GM12878 (cell line): ENCODE data around the gene ZNF837. TPM values are rescaled to one million over a fixed set of nuclear protein-coding genes. Genes with fewer than 3 reads are reported as not detected.
A peak's percentile ranks its signal among the peaks of the same experiment; 100 is the strongest.

Source experiments
- ATAC-seq: fragments of 200-7000 bp; cut with Tn5 transposase; 3 replicates; pipeline ENCODE4 v1.9.1; 2020; ENCODE audit warnings: mild to moderate bottlenecking, moderate library complexity
- BruUV-seq: library from RNA; stranded (reverse); fragments of 400-500 nt; replicated peaks from 2 replicates; lab custom pipeline; 2021; lab: Mats Ljungman, UMichigan
- CTCF ChIA-PET: fragments of 300-600 bp; sonication (Branson Sonifier 250); formaldehyde crosslinking; extraction: SDS; loops from one replicate; lab custom pipeline; 2021; ENCODE audit warnings: inconsistent platforms; lab: Yijun Ruan, JAX
- POLR2A ChIA-PET: fragments of 350-600 bp; formaldehyde crosslinking; extraction: SDS; loops from one replicate; lab custom pipeline; 2021; ENCODE audit warnings: inconsistent platforms; lab: Charles Lee
- RAD21 ChIA-PET: fragments of 300-600 bp; sonication (Branson Sonifier 250); formaldehyde crosslinking; loops from one replicate; lab custom pipeline; 2023; ENCODE audit warnings: antibody characterized with exemption; ENCODE audit not compliant: unreplicated experiment; lab: Charles Lee
- SMC1A ChIA-PET: fragments of 300-600 bp; sonication (Branson Sonifier 250); formaldehyde crosslinking; loops from one replicate; lab custom pipeline; 2023; ENCODE audit not compliant: unreplicated experiment, uncharacterized antibody; lab: Charles Lee
- DNase-seq: peaks from one replicate; pipeline ENCODE4 v3.0.0-alpha.2; 2011; ENCODE audit warnings: low read depth, low spot score
- FAIRE-seq: peaks from 3 replicates; lab custom pipeline; 2011; peaks lifted over from hg19 to GRCh38; lab: Jason Lieb, UNC
- H2AFZ ChIP-seq: 2 replicates; pipeline ENCODE4 v1.6.0; 2011; ENCODE audit warnings: low read depth, low read length, control low read depth; ENCODE audit not compliant: control insufficient read depth
- H3K27ac ChIP-seq: 2 replicates; pipeline ENCODE4 v1.5.1; 2011; ENCODE audit warnings: control low read depth; ENCODE audit not compliant: control insufficient read depth, insufficient read depth
- H3K27me3 ChIP-seq, 2 experiments: replicated peaks in 1 of 2; 2 replicates each; pipeline versions ENCODE4 v1.6.0 to v1.6.1; 2011; ENCODE audit warnings: low read length in 1 of 2; ENCODE audit not compliant: control insufficient read depth in 2 of 2, insufficient read depth in 2 of 2
- H3K36me3 ChIP-seq, 2 experiments: 2 replicates each; pipeline ENCODE4 v1.5.1; 2011; ENCODE audit warnings: low read length in 1 of 2; ENCODE audit not compliant: control insufficient read depth in 2 of 2, insufficient read depth in 2 of 2
- H3K4me1 ChIP-seq: 2 replicates; pipeline ENCODE4 v1.6.1; 2011; ENCODE audit warnings: mild to moderate bottlenecking, low read length, moderate library complexity, mixed read lengths; ENCODE audit not compliant: control insufficient read depth, insufficient read depth
- H3K4me2 ChIP-seq: 2 replicates; pipeline ENCODE4 v1.6.0; 2011; ENCODE audit warnings: control low read depth; ENCODE audit not compliant: control insufficient read depth, insufficient read depth
- H3K4me3 ChIP-seq: fragments of 200-600 bp; sonication (generic); 2 replicates; pipeline ENCODE4 v1.5.1; 2016
- H3K79me2 ChIP-seq: 2 replicates; pipeline ENCODE4 v1.6.0; 2011; ENCODE audit warnings: low read length; ENCODE audit not compliant: control insufficient read depth, insufficient read depth
- H3K9ac ChIP-seq: 2 replicates; pipeline ENCODE4 v1.8.0; 2011; ENCODE audit warnings: low read length, control low read depth, mixed read lengths; ENCODE audit not compliant: control insufficient read depth, insufficient read depth
- H3K9me3 ChIP-seq: replicated peaks from 3 replicates; pipeline ENCODE4 v1.5.1; 2011; ENCODE audit warnings: mild to moderate bottlenecking, low read length; ENCODE audit not compliant: control insufficient read depth, insufficient read depth
- H4K20me1 ChIP-seq: 2 replicates; pipeline ENCODE4 v1.6.0; 2011; ENCODE audit not compliant: control insufficient read depth, insufficient read depth
- NFXL1 ChIP-seq: fragments of 450-650 bp; IDR thresholded peaks from 2 replicates; pipeline ENCODE4 v1.6.1; 2017; ENCODE audit warnings: antibody characterized with exemption, mild to moderate bottlenecking, borderline replicate concordance
- WGBS: methylation state at CpG from one replicate; pipeline ENCODE4 v1.1.6; 2016; ENCODE audit warnings: low lambda C conversion rate; ENCODE audit not compliant: insufficient replicate concordance, insufficient coverage; ENCODE audit errors: missing lambda C conversion rate; 5-methylcytosine and 5-hydroxymethylcytosine counted together
- in situ Hi-C: fragments of 300-500 bp; cut with MboI; formaldehyde crosslinking; loops from 9 replicates; pipeline ENCODE4 v1.14.3; 2018; ENCODE audit warnings: mixed read lengths
- intact Hi-C: fragments of 100-400 bp; cut with micrococcal nuclease; formaldehyde crosslinking; loops from one replicate; pipeline ENCODE4 v1.14.2; 2022; ENCODE audit not compliant: unreplicated experiment
- polyA plus RNA-seq, 11 experiments: library from polyadenylated mRNA; depleted of rRNA in 4 of 11; unstranded in 6 of 11; stranded (reverse) in 5 of 11; fragments of >200 nt; fragmentation: Nextera tagmentation in 4 of 11; fragmentation: Illumina TruSeq in 1 of 11; extraction: Ambion mirVana in 4 of 11; extraction: Trizol in 1 of 11; gene quantifications; 1 replicate in 1 of 11; 2 replicates in 10 of 11; pipeline versions ENCODE4 v1.2.1 to v1.2.3, GENCODE V29; 2011 to 2016; ENCODE audit warnings: inconsistent platforms in 2 of 11, missing spikeins in 2 of 11, low read depth in 1 of 11
- total RNA-seq, 4 experiments: library from RNA; depleted of rRNA in 3 of 4; stranded (reverse); fragments of >200 nt in 3 of 4; fragmentation: Illumina TruSeq in 1 of 4; extraction: Trizol in 1 of 4; gene quantifications; 2 replicates each; pipeline versions ENCODE4 v1.2.1 to v1.2.3, GENCODE V29; 2013 to 2021
- TF ChIP-seq, protein P1 (sequence below): fragments of 450-650 bp; IDR thresholded peaks from 2 replicates; pipeline ENCODE4 v1.6.1; 2016; ENCODE audit warnings: mild to moderate bottlenecking

The ZNF837 gene
- total and polyA plus RNA-seq, 10 of the 15 experiments (the other 5 are each of a cell fraction or from before 2014, with no cell fraction given), result 0.07 to 2.9 (median 2.0) TPM; not detected in 2

DNA sequence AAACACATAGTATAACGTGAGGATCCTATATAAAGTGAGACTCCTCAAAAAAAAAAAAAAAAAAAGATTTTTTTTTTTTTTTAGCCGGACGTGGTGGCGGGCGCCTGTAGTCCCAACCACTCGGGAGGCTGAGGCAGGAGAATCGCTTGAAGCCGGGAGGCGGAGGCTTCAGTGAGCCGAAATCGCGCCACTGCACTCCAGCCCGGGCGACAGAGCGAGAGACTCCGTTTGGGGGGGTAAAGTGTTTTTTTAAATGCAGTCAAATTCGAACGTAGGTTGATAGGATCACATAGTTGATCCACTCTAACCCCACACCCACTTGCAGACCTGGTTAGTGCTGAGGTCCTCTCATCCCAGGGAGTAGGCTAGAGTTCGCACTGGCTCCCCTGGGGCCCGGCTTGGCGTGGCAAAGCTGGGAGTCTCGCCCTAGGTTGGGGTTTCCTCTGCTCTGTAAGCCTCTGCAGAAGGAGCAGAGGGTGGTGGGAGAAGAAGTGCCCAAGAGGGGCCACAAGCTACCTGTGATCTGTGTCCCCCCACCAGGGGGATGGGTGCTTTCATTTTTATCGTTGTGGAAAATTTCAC is 21.1 kb upstream of the ZNF837 start:
- no peak overlapping the region for H2AFZ ChIP-seq
- CTCF ChIA-PET, result interaction anchor here (0.5 kb wide), 1 partner anchor 167 kb away, joined by 3 read pairs; no protein-coding TSS in a partner anchor

More for the DNA sequence above, 21.1 kb upstream of the ZNF837 start:
- H3K27ac ChIP-seq, result no peak overlapping the region
- no peaks in the 10 kb centered on the region for H3K79me2 ChIP-seq
- intact Hi-C loops, result no loop called here
- TF ChIP-seq, protein P1, sequence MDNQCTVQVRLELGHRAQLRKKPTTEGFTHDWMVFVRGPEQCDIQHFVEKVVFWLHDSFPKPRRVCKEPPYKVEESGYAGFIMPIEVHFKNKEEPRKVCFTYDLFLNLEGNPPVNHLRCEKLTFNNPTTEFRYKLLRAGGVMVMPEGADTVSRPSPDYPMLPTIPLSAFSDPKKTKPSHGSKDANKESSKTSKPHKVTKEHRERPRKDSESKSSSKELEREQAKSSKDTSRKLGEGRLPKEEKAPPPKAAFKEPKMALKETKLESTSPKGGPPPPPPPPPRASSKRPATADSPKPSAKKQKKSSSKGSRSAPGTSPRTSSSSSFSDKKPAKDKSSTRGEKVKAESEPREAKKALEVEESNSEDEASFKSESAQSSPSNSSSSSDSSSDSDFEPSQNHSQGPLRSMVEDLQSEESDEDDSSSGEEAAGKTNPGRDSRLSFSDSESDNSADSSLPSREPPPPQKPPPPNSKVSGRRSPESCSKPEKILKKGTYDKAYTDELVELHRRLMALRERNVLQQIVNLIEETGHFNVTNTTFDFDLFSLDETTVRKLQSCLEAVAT, result peak; percentile 52; the same call in 1 of the 2 replicates
- no peak for TF ChIP-seq NFXL1
- H4K20me1 ChIP-seq, result no peaks in the 10 kb centered on the region
- no peak for DNase-seq
- H3K4me1 ChIP-seq, result peaks cover 10% of the 10 kb centered on the region
- RAD21 ChIA-PET, result no interaction called here
- SMC1A ChIA-PET, result no interaction called here
- no peaks in the 10 kb centered on the region for H3K27me3 ChIP-seq
- no peak for FAIRE-seq
- peaks cover 0 to under 1% of the 10 kb centered on the region in 2 experiments; a peak in 1 of 4 replicates for H3K36me3 ChIP-seq
- peak overlapping the region; percentile 76; the same call in 1 of the 2 replicates for H3K4me3 ChIP-seq
- 73% methylated on average over 19 of the region's 23 CpGs for WGBS
- POLR2A ChIA-PET, result interaction anchor here (0.8 to 1.5 kb wide), 2 partner anchors 21 to 96 kb away, joined by 3 to 5 read pairs; no protein-coding TSS in a partner anchor
- in situ Hi-C loops, result no loop called here
- H3K4me2 ChIP-seq, result peak overlapping the region; percentile 80
- H3K9me3 ChIP-seq, result no peaks in the 10 kb centered on the region
- H3K9ac ChIP-seq, result peak overlapping the region; percentile 47
- no peak for ATAC-seq
- BruUV-seq, result no TSS peak
